Hepatocyte (in vitro differentiated cells): Measurements from ENCODE around the gene CDHR3. TPM values are rescaled to one million over a fixed set of nuclear protein-coding genes. Genes with fewer than 3 reads are reported as not detected.

Experiments used
- DNase-seq: peaks from one replicate; pipeline ENCODE4 v3.0.0-alpha.2; 2016; ENCODE audit warnings: low spot score
- H2AFZ ChIP-seq: fragments of 200-600 bp; sonication (generic); 2 replicates; pipeline ENCODE4 v1.6.0; 2016; ENCODE audit warnings: antibody characterized with exemption, mild to moderate bottlenecking
- H3K27ac ChIP-seq: fragments of 200-600 bp; sonication (generic); 2 replicates; pipeline ENCODE4 v1.5.1; 2016; ENCODE audit warnings: mild to moderate bottlenecking
- H3K27me3 ChIP-seq: fragments of 200-600 bp; sonication (generic); 2 replicates; pipeline ENCODE4 v1.6.1; 2016
- H3K36me3 ChIP-seq: fragments of 200-600 bp; sonication (generic); replicated peaks from 2 replicates; pipeline ENCODE4 v1.5.1; 2016; ENCODE audit warnings: low read depth; ENCODE audit not compliant: insufficient read depth
- H3K4me1 ChIP-seq: fragments of 200-600 bp; sonication (generic); 2 replicates; pipeline ENCODE4 v1.5.1; 2016; ENCODE audit warnings: mild to moderate bottlenecking, moderate library complexity; ENCODE audit not compliant: insufficient read depth
- H3K4me2 ChIP-seq: fragments of 200-600 bp; sonication (generic); 2 replicates; pipeline ENCODE4 v1.6.0; 2016
- H3K4me3 ChIP-seq: fragments of 200-600 bp; sonication (generic); 2 replicates; pipeline ENCODE4 v1.5.1; 2016; ENCODE audit warnings: mild to moderate bottlenecking
- H3K79me2 ChIP-seq: fragments of 200-600 bp; sonication (generic); 2 replicates; pipeline ENCODE4 v1.6.0; 2017; ENCODE audit warnings: mild to moderate bottlenecking
- H3K9me2 ChIP-seq: fragments of 200-600 bp; sonication (generic); replicated peaks from 2 replicates; pipeline ENCODE4 v1.6.0; 2017; ENCODE audit warnings: mild to moderate bottlenecking; ENCODE audit not compliant: insufficient read depth
- H3K9me3 ChIP-seq: fragments of 200-600 bp; sonication (generic); 2 replicates; pipeline ENCODE4 v1.5.1; 2016; ENCODE audit warnings: low read depth, mild to moderate bottlenecking
- H4K20me1 ChIP-seq: fragments of 200-600 bp; sonication (generic); 2 replicates; pipeline ENCODE4 v1.6.0; 2016; ENCODE audit warnings: mild to moderate bottlenecking; ENCODE audit not compliant: insufficient read depth, poor library complexity, severe bottlenecking
- EZH2 ChIP-seq: fragments of 200-600 bp; sonication (generic); IDR thresholded peaks from 2 replicates; pipeline ENCODE4 v1.6.1; 2016; ENCODE audit warnings: antibody characterized with exemption, mild to moderate bottlenecking, borderline replicate concordance
- EZH2phosphoT487 ChIP-seq: fragments of 200-600 bp; sonication (generic); IDR thresholded peaks from one replicate; pipeline ENCODE4 v1.6.1; 2018; ENCODE audit warnings: antibody characterized with exemption, mild to moderate bottlenecking, low read depth, moderate library complexity; ENCODE audit not compliant: unreplicated experiment, severe bottlenecking
- WGBS: methylation state at CpG from one replicate; pipeline ENCODE4 v1.1.6; 2016; ENCODE audit warnings: low lambda C conversion rate; ENCODE audit errors: missing lambda C conversion rate; 5-methylcytosine and 5-hydroxymethylcytosine counted together
- polyA plus RNA-seq: library from polyadenylated mRNA; unstranded; fragments of >200 nt; fragmentation: Nextera tagmentation; extraction: Ambion mirVana; gene quantifications from 2 replicates; pipeline ENCODE4 v1.2.1, GENCODE V29; 2016
- total RNA-seq: library from RNA; depleted of rRNA; stranded (reverse); fragments of >200 nt; gene quantifications from 2 replicates; pipeline ENCODE4 v1.2.3, GENCODE V29; 2014
- TF ChIP-seq, protein P1 (sequence below): fragments of 200-600 bp; sonication (generic); IDR thresholded peaks from 2 replicates; pipeline ENCODE4 v1.5.1; 2016; ENCODE audit warnings: antibody characterized with exemption, mild to moderate bottlenecking; ENCODE audit not compliant: poor library complexity

CDHR3 gene
- total and polyA plus RNA-seq, 2 experiments from 2014 or later, result 3.3 to 6.9 TPM

DNA sequence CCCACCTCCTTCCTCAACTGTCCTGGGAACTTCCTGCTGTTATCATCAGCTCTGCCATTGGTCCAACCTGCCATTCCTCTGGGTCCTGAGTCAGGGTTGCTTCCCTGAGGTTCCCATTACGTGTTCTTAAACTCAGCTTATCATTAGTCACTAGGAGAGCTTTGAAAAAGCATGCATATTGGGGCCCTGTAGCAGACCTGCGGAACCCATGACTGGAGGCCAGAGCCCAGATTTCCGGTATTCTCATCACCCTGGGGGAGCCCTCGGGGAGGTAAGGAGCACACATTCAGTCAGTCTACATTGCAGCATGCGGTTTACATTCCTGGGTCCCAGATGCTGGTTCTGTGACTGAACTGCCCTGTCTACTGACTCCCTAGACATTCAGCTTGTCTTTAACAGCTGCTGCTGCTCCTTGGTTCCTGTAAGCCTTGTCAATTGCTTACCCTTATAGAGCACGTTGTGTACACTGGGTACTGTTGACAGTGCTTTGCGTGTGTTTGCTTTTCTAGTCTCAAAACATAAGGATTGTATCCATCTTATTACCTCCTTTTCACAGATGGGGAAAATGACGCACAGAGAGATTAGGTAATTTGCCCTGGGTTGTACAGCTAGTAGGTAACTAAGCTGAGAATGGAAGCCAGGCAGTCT lies 12.8 kb downstream of the CDHR3 start:
- Histone ChIP-seq H2AFZ (no peak overlapping the region), H3K9me3 (no peaks in the 10 kb centered on the region), H3K4me2 (no peak overlapping the region), H3K4me3 (no peak overlapping the region), H3K4me1 (no peaks in the 10 kb centered on the region), H3K27ac (peak overlapping the region; percentile 50), H4K20me1 (no peaks in the 10 kb centered on the region), H3K79me2 (no peaks in the 10 kb centered on the region), H3K9me2 (no peaks in the 10 kb centered on the region), H3K36me3 (no peaks in the 10 kb centered on the region), H3K27me3 (no peaks in the 10 kb centered on the region)
- no peak for DNase-seq
- no peak for TF ChIP-seq EZH2phosphoT487
- TF ChIP-seq EZH2, result no peak
- WGBS, result 70% methylated on average over 7 of the region's 8 CpGs

DNA sequence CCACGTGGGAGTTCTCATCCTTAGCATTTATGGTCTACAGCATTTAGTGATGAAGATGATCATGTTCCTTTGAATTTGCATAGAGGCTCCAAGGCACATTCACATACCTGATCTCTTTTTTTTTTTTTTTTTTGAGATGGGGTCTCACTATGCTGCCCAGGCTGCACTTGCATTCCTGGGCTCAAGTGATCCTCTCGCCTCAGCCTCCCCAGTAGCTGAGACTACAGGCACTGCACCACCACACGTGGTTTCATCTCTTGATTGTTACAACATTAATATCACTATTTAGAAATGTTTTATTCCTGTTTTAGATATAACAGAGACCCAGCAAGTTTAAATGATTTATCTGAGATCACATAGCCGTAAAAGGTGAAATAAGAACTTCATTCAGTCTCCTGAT lies 13.8 kb downstream of the CDHR3 start:
- TF ChIP-seq EZH2, result no peak
- TF ChIP-seq, protein P1, sequence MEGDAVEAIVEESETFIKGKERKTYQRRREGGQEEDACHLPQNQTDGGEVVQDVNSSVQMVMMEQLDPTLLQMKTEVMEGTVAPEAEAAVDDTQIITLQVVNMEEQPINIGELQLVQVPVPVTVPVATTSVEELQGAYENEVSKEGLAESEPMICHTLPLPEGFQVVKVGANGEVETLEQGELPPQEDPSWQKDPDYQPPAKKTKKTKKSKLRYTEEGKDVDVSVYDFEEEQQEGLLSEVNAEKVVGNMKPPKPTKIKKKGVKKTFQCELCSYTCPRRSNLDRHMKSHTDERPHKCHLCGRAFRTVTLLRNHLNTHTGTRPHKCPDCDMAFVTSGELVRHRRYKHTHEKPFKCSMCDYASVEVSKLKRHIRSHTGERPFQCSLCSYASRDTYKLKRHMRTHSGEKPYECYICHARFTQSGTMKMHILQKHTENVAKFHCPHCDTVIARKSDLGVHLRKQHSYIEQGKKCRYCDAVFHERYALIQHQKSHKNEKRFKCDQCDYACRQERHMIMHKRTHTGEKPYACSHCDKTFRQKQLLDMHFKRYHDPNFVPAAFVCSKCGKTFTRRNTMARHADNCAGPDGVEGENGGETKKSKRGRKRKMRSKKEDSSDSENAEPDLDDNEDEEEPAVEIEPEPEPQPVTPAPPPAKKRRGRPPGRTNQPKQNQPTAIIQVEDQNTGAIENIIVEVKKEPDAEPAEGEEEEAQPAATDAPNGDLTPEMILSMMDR, result no peak
- no peak for TF ChIP-seq EZH2phosphoT487

DNA sequence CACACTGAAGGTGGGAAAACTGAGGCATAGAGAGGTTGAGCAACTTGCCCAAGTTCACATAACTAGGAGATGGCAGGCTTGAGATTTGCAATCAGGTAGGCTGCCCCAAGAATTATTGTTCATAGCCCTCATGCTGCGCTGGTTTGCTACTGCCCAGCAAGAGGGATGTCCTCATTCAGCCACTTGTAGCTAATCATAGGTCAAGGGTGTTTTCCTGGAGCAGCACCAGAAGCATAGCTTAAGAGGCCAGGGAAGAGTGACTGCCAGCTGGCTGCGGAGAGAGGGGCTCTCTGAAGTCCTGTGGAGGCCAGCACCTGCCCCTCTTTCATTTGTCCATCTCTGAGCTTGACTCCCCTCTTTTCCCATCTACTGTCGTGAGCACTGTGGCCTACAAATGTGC lies 15.0 kb downstream of the CDHR3 start:
- Histone ChIP-seq H2AFZ (no peak overlapping the region), H3K27ac (no peak overlapping the region), H3K79me2 (no peaks in the 10 kb centered on the region), H3K4me1 (no peaks in the 10 kb centered on the region), H3K4me3 (no peak overlapping the region), H3K9me3 (no peaks in the 10 kb centered on the region), H3K9me2 (no peaks in the 10 kb centered on the region), H3K36me3 (no peaks in the 10 kb centered on the region), H3K27me3 (no peaks in the 10 kb centered on the region), H4K20me1 (no peaks in the 10 kb centered on the region), H3K4me2 (no peak overlapping the region)
- TF ChIP-seq EZH2phosphoT487 (no peak), EZH2 (no peak)
- TF ChIP-seq, protein P1, result no peak
- 98% methylated on average over 3 of the region's 3 CpGs for WGBS
- no peak for DNase-seq

More for the DNA sequence above, 13.8 kb downstream of the CDHR3 start:
- H3K27me3 ChIP-seq, result no peaks in the 10 kb centered on the region
- H3K79me2 ChIP-seq, result no peaks in the 10 kb centered on the region
- no peak overlapping the region for H3K4me2 ChIP-seq
- DNase-seq, result no peak
- no peaks in the 10 kb centered on the region for H3K36me3 ChIP-seq
- no peak overlapping the region for H3K27ac ChIP-seq
- H3K9me3 ChIP-seq, result no peaks in the 10 kb centered on the region
- H3K4me1 ChIP-seq, result no peaks in the 10 kb centered on the region
- WGBS, result 94% methylated on average over 4 of the region's 4 CpGs
- H3K4me3 ChIP-seq, result no peak overlapping the region
- no peaks in the 10 kb centered on the region for H3K9me2 ChIP-seq
- no peak overlapping the region for H2AFZ ChIP-seq
- no peaks in the 10 kb centered on the region for H4K20me1 ChIP-seq

DNA sequence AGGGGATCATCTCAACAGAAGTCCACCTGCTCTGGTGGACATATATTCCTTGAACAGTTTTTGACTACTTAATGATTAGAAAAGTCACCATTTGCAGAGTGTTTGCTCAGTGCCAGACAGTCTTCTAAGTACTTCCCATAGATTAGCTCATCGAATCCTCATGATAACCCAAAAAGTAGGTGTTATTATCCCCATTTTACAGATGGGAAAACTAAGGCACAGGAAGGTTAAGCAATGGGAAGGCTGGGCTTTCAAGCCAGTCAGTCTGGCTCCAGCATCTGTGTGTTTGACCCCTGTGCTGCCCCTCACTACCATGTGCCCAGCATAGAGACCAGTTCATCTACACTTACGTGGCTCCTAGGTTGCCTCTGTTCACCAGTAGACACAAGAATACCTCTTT lies 15.9 kb downstream of the CDHR3 start:
- Histone ChIP-seq H4K20me1 (no peaks in the 10 kb centered on the region), H3K36me3 (no peaks in the 10 kb centered on the region), H3K4me3 (no peak overlapping the region), H3K9me3 (no peaks in the 10 kb centered on the region), H3K4me1 (no peaks in the 10 kb centered on the region), H3K9me2 (no peaks in the 10 kb centered on the region), H3K27me3 (no peaks in the 10 kb centered on the region), H2AFZ (no peak overlapping the region), H3K27ac (no peak overlapping the region), H3K4me2 (no peak overlapping the region), H3K79me2 (no peaks in the 10 kb centered on the region)
- no peak for DNase-seq
- 93% methylated on average over 2 of the region's 2 CpGs for WGBS
- no peak for TF ChIP-seq EZH2
- TF ChIP-seq EZH2phosphoT487, result no peak
- TF ChIP-seq, protein P1, result no peak
